Thyroid gland (tissue), 4 donors: ENCODE results near the gene RPA4. TPM values are rescaled to one million over a fixed set of nuclear protein-coding genes. Genes with fewer than 3 reads are reported as not detected.

Experiments
- DNase-seq, 2 donors: peaks; one replicate each; pipeline ENCODE4 v3.0.0-alpha.2; 2019
- H3K27ac ChIP-seq, 3 donors: fragments of 200-600 bp; sonication (generic); 1 replicate in 2 of 3; 2 replicates in 1 of 3; pipeline ENCODE4 v1.5.1; 2016 to 2019; ENCODE audit warnings: mild to moderate bottlenecking in 1 of 3, moderate library complexity in 1 of 3
- H3K27me3 ChIP-seq: fragments of 200-600 bp; sonication (generic); one replicate; pipeline ENCODE4 v1.5.1; 2019
- H3K36me3 ChIP-seq, 2 donors: fragments of 200-600 bp; sonication (generic); one replicate each; pipeline ENCODE4 v1.5.1; 2016 to 2019
- H3K4me1 ChIP-seq, 2 donors: fragments of 200-600 bp; sonication (generic); one replicate each; pipeline ENCODE4 v1.5.1; 2017 to 2019
- H3K4me3 ChIP-seq, 3 donors: fragments of 200-600 bp; sonication (generic); replicated peaks in 1 of 3; 1 replicate in 2 of 3; 2 replicates in 1 of 3; pipeline ENCODE4 v1.5.1; 2016; ENCODE audit warnings: mild to moderate bottlenecking in 1 of 3
- H3K9me3 ChIP-seq: fragments of 200-600 bp; sonication (generic); one replicate; pipeline ENCODE4 v1.5.1; 2017
- CTCF ChIP-seq, 6 experiments: fragments of 200-600 bp in 3 of 6; fragments of 450-650 bp in 3 of 6; sonication (generic) in 3 of 6; IDR thresholded peaks; one replicate each; pipeline ENCODE4 v1.5.1; 2016 to 2019; ENCODE audit warnings: antibody characterized with exemption in 6 of 6, mild to moderate bottlenecking in 2 of 6, inconsistent platforms in 1 of 6, moderate library complexity in 1 of 6
- POLR2A ChIP-seq, 2 donors: fragments of 450-650 bp; IDR thresholded peaks; one replicate each; pipeline ENCODE4 v1.6.1; 2017; ENCODE audit warnings: antibody characterized with exemption in 2 of 2, mild to moderate bottlenecking in 2 of 2, moderate library complexity in 1 of 2
- WGBS, 2 donors: methylation state at CpG; one replicate each; pipeline ENCODE4 v1.1.5; 2017; 5-methylcytosine and 5-hydroxymethylcytosine counted together
- intact Hi-C: fragments of 100-400 bp; cut with DNase I; formaldehyde crosslinking; loops from one replicate; pipeline ENCODE4 v1.15.1; 2023
- total RNA-seq, 4 donors: library from RNA; depleted of rRNA; stranded (reverse); fragments of >200 nt; gene quantifications; one replicate each; pipeline ENCODE4 v1.2.3, GENCODE V29; 2016

RPA4 gene
- total RNA-seq, 4 donors from 2014 or later: 0.94 to 2.0 (median 1.2) TPM

GRCh38 chrX:96861661-96862060 is 22.0 kb upstream of the RPA4 start:
- no peak for DNase-seq
- no peak overlapping the region for H3K4me3 ChIP-seq
- 97 to 98% methylated on average over 4 of the region's 4 CpGs for WGBS, 2 donors
- H3K4me1 ChIP-seq: no peaks in the 10 kb centered on the region
- H3K36me3 ChIP-seq: no peaks in the 10 kb centered on the region
- H3K9me3 ChIP-seq: no peaks in the 10 kb centered on the region
- H3K27me3 ChIP-seq: no peaks in the 10 kb centered on the region
- H3K27ac ChIP-seq: no peak overlapping the region
- TF ChIP-seq CTCF (IDR thresholded peaks at IDR 0.05) (no peak), POLR2A (IDR thresholded peaks at IDR 0.05) (no peak)
- intact Hi-C loops: no loop called here

- Histone ChIP-seq H3K27ac (no peak overlapping the region), H3K4me1 (no peaks in the 10 kb centered on the region), H3K27me3 (no peaks in the 10 kb centered on the region), H3K9me3 (no peaks in the 10 kb centered on the region), H3K36me3 (no peaks in the 10 kb centered on the region), H3K4me3 (no peak overlapping the region)
- DNase-seq: no peak
- TF ChIP-seq CTCF (IDR thresholded peaks at IDR 0.05) (no peak), POLR2A (IDR thresholded peaks at IDR 0.05) (no peak)
- WGBS, 2 donors: 89 to 100% methylated on average over 8 to 13 of the region's 13 CpGs
- intact Hi-C loops: no loop called here
Measured at GRCh38 chrX:96884027-96884426, 319 bp downstream of the RPA4 start.

- DNase-seq: no peak
- TF ChIP-seq CTCF (IDR thresholded peaks at IDR 0.05) (no peak), POLR2A (IDR thresholded peaks at IDR 0.05) (no peak)
- Histone ChIP-seq H3K27ac (no peak overlapping the region), H3K36me3 (no peaks in the 10 kb centered on the region), H3K4me1 (no peaks in the 10 kb centered on the region), H3K4me3 (no peak overlapping the region), H3K9me3 (no peaks in the 10 kb centered on the region), H3K27me3 (no peaks in the 10 kb centered on the region)
- WGBS, 2 donors: 71 to 72% methylated on average over 1 of the region's 1 CpG
- intact Hi-C loops: no loop called here
Measured at GRCh38 chrX:96889726-96890125, 6.0 kb downstream of the RPA4 start.

GRCh38 chrX:96906741-96907140 is 23.0 kb downstream of the RPA4 start:
- no peak for TF ChIP-seq CTCF (IDR thresholded peaks at IDR 0.05)
- TF ChIP-seq POLR2A (IDR thresholded peaks at IDR 0.05): no peak
- DNase-seq: no peak
- no peaks in the 10 kb centered on the region for H3K9me3 ChIP-seq
- no peaks in the 10 kb centered on the region for H3K4me1 ChIP-seq
- no peaks in the 10 kb centered on the region for H3K27me3 ChIP-seq
- no peak overlapping the region for H3K27ac ChIP-seq
- intact Hi-C loops: no loop called here
- WGBS, 2 donors: 81 to 90% methylated on average over 2 of the region's 2 CpGs
- no peaks in the 10 kb centered on the region for H3K36me3 ChIP-seq
- no peak overlapping the region for H3K4me3 ChIP-seq

- H3K27me3 ChIP-seq: no peaks in the 10 kb centered on the region
- H3K9me3 ChIP-seq: no peaks in the 10 kb centered on the region
- no peak for TF ChIP-seq CTCF (IDR thresholded peaks at IDR 0.05)
- no peak for TF ChIP-seq POLR2A (IDR thresholded peaks at IDR 0.05)
- DNase-seq: no peak
- no peaks in the 10 kb centered on the region for H3K36me3 ChIP-seq
- intact Hi-C loops: no loop called here
- H3K4me3 ChIP-seq: no peak overlapping the region
- WGBS, 2 donors: 64 to 67% methylated on average over 3 of the region's 3 CpGs
- H3K4me1 ChIP-seq: no peaks in the 10 kb centered on the region
- no peak overlapping the region for H3K27ac ChIP-seq
Measured at GRCh38 chrX:96907516-96908272, 24.0 kb downstream of the RPA4 start.
